ENCODE results near the gene ARL4C. TPM values are rescaled to one million over a fixed set of nuclear protein-coding genes. Genes with fewer than 3 reads are reported as not detected.

ARL4C gene
- total RNA-seq, 2 donors from 2014 or later: 3.4 to 8.3 TPM

GRCh38 chr2:234454433-234454832, 42.4 kb downstream of the ARL4C start:
- intact Hi-C loops (cut with DNase I, micrococcal nuclease): no loop called here
- no peak for ATAC-seq
- DNase-seq: no peak

GRCh38 chr2:234453216-234453615, 43.7 kb downstream of the ARL4C start:
- DNase-seq: no peak
- intact Hi-C loops (cut with DNase I, micrococcal nuclease): no loop called here
- ATAC-seq: no peak

DNA sequence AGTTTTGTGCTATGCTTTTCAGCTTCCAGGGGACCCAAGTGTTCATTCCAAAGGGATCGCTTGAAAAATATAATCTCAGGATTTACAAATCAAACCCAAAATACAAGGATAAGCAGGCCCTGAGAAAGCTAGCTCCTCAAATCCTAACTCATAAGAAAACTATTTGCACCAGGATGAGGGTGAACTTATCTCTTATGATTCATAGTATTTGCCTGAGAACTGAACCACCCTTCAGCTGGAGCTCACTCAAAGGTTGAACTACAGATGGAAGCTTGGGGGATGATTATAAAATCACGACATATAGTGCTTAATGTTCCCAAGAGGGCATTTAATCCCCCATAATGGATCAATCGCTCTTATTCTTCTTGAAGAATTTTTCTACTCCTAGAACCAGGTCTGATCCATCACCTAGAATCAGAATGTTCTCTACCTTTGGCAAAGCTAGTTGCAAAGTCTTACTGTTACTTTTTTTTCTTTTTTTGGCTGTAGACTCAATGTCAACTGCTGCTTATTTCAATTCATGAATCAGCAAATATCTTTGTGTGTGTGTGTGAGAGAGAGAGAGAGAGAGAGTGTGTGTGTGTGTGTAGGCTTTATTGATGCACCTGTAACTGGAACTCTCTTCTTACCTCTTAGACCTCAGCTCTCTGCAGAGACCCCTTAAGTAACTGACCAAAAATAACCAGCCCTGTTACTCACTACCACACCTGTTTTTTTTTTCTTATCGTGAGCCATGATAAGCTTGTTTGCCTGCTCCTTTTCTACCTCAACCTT, 44.8 kb downstream of the ARL4C start:
- ATAC-seq (no peak), DNase-seq (no peak)
- intact Hi-C loops (cut with DNase I, micrococcal nuclease): no loop called here

DNA sequence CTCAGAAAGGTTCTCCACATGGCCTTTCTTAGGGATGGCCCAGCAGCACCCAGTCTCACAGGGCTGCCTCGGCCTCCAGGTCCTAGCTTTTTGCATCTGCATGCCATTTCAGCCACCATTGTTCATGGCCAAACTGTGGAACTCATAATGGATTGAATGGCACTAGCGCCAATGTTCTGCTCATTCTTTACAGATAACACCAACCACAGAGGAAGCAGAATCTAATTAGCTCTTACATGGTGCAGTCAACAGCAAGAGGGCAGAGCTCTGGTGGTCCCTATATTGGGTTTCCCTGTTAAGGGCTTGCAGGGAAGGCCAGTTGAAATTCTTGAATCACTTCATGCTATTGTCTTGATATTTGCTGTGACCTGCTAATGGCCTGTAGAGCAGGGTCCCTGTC, 45.6 kb downstream of the ARL4C start:
- ATAC-seq (no peak), DNase-seq (no peak)
- intact Hi-C loops (cut with DNase I, micrococcal nuclease): no loop called here

DNA sequence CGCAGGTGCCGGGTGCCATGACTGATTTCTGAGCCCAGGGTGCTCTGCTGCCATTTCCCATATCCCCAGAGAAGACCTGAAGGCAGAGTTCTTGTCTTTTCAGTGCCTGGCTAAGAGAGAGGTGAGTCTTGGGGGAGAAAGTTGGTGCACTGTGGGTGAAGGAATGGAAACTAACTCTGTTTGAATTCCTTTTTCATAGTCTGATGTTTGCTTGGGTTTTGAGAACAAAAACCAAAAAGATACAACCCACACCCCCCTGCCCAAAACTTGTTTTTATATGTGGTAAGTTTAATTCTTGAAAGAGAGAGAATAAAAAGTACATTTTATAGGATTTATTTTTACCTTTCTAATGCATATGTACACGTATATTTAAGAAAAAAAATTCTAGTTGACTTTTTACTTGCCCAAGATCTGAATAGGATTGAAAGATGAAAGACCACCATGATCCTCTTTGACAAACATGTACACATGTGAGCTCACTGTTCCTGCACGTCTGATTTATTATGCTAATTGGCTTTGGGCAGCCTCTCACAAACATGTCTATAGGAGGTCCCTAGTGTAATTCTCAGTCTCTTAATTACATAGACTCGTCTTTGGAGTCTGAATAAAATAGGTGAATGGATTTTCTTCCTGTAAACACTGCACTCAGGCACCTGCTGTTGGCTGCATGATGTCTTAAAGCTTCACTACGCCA, 46.3 kb downstream of the ARL4C start:
- intact Hi-C loops (cut with DNase I, micrococcal nuclease): no loop called here
- DNase-seq: no peak
- no peak for ATAC-seq

DNA sequence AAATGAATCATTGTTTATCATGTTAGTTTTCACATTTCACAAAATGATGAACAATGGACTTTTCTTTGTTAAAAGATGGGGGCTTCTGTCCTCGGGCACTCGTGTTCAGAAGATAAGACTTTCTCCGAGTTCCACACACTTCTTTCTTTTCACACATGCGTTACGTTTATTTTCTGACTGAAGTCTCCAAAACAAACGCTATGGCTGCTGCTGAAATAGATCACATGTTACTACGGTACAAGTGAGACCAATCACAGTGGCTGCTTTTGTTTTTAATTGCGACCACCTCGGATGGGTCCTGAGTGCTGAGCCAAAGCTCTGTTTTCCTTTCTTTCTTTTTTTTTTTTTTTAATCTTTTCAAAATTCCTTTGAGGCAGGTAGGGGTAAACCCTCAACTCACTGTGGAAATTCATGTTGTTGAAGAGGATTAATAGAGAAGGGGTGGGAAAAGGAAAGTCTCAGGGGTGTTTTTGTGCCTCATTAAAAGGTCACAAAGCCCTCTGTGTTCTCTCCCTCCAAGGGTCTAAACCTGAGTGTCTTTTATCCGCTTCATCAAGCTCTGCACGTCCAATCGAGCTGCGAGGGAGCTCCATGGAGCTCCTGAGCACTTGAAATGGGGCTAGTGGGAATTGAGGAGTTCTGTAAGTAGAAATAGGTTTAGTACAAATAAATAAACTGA, 48.2 kb downstream of the ARL4C start:
- intact Hi-C loops (cut with DNase I, micrococcal nuclease): no loop called here
- ATAC-seq (no peak), DNase-seq (no peak)

- no peak for DNase-seq
- intact Hi-C loops (cut with DNase I, micrococcal nuclease): no loop called here
- no peak for ATAC-seq
Measured at GRCh38 chr2:234447963-234448362, 48.9 kb downstream of the ARL4C start.

DNA sequence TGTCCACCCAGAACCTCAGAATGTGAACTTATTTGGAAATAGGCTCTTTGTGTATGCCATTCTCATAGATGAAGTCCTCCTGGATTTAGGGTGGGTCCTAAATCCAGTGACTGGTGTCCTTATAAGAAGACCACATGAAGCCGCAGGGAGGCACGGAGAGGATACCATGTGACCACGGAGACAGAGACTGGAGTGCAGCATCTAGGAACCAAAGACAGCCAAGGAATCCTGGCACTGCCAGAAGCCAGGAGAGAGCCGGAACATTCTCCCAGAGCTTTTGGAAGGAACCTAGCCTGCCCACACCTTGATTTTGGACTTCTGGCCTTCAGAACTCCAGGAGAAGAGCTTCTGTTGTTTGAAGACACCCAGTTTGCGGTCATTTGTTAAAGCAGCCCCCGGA, 49.7 kb downstream of the ARL4C start:
- DNase-seq (no peak), ATAC-seq (no peak)
- intact Hi-C loops (cut with DNase I, micrococcal nuclease): no loop called here

DNA sequence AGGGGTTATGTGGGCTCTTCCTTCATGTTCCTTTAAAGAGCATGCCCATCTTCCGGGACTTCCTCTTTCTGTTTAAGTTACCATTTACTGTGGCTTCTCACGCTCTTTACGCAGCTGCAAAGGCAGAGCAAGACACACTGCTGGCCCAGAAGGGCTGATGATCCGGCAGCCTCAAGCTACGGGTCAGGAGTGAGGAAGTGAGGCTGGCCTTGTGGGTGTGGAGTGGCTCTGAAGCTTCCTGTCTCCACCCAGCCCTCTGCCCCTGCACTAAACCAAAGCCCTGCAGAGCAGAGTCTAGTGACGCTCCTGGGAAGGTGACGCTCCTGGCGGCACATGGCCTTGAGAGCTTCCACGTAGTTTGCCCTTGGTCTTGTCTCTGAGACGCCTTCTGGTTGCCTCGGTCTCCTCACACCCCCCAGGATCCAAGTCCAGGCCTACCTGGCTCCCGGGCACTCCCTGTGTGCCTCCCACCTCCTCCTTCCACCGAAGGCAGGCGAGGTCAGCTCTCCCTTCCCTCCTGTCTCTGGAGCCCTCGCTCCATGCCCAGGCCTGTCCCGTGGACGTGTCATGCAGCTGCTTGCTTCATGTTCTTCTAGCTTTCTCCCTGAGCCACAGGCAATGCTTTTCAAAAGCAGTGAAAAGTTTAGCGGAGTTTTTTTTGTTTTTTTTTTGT, 50.3 kb downstream of the ARL4C start:
- ATAC-seq (peak; percentile 73), DNase-seq (peak; percentile 65 to 74)
- intact Hi-C loops (cut with DNase I, micrococcal nuclease): no loop called here

DNA sequence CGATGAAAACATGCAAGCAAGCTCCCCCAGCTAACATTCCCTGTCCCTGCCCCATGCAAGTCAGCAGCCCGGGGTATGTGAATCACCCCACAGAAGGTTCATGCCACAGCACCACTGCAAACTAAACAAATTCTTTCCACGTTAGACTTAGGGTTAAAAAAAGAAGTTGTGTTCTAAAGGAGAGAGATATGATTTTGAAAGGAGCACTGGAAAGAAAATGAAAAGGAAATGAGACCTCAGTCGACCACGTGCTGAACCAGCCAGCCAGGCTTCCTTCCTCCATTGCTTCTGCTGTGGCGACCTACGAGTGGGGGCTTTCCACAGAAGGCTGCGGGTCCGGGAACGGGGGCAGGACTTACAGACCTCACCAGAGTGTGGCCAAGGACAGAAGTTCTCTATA, 52.0 kb downstream of the ARL4C start:
- intact Hi-C loops (cut with DNase I, micrococcal nuclease): no loop called here
- DNase-seq: peak in 1 of 2 donors; percentile 47
- ATAC-seq: no peak

DNA sequence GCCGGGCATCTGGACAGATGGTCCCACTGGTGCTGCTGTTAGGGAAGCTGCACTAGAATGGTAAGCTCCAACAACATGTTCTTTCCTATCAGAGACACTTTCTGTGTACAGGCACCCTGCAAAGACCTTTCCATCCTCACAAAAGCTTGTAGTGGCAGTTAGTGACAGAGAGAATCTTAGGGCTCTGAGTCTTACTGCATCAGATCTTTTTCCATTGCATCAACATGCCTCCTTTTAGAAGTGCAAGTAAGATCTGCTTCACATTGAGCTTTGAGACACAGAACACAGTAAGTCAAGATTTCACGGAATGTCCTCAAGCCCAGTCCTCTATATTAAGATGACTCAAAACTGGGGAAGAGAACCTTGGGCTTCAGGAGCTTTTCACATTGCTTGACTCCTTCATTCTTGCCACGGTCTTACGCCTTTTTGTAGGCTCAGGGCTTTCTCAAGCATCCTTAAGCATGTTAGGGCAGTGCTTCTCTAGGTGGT, 52.6 kb downstream of the ARL4C start:
- intact Hi-C loops (cut with DNase I, micrococcal nuclease): no loop called here
- DNase-seq (no peak), ATAC-seq (no peak)
